ENCODE data around the gene GPR3.
A peak's percentile ranks its signal among the peaks of the same experiment; 100 is the strongest.

Gene GPR3

GRCh38 chr1:27358928-27359313 lies 33.5 kb upstream of the GPR3 start:
- no peak for DNase-seq (ENCODE audit: low spot score)

- no peak for DNase-seq (ENCODE audit: low spot score)
Measured at GRCh38 chr1:27359822-27360158, 32.6 kb upstream of the GPR3 start.

DNA sequence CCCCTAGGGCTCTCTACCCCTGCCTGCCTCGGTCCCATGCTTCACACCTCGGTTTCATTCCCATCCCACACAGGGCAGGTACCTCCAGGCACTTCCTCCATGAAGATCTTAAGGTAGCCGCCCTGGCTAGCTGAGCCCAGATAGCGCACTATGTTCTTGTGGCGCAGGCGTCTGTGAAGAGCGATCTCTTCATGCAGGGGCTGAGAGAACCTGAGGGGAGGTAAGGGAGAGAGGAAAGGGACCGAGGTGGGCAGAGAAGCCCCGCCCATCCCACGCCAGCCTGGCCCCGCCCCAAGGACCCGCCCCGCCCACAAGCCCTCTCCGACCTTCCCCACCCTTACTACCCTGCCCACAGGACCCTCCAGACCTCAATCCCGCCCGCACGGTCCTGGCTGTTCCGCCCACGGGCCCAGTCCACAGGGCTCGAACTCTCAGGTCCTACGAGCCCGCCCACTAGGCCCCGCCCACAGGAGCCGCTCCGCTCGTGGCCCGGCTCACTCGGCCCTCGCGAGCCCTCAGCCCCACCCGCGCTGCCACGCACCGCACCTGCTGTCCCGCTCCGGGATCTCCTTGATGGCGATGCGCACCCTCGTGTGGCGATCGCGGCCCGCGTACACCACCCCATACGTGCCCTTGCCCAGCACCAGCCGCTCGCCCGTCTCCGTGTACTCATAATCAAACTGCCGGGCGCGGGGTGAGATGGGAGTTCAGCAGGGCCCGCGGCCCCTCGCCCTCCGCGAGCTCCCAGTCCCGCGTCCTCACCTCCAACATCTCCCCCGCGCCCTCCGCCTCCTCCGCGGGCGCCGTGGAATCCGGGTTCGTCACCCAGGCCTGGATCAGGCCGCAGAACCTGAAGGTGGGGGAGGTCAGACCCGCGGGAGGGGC lies 32.0 kb upstream of the GPR3 start:
- peak; percentile 46 for DNase-seq (ENCODE audit: low spot score)

GRCh38 chr1:27361044-27361402 lies 31.4 kb upstream of the GPR3 start:
- DNase-seq (ENCODE audit: low spot score): no peak

GRCh38 chr1:27361553-27361952 lies 30.9 kb upstream of the GPR3 start:
- DNase-seq (ENCODE audit: low spot score): no peak

GRCh38 chr1:27363766-27364695 lies 28.4 kb upstream of the GPR3 start:
- peak; percentile 54 for DNase-seq (ENCODE audit: low spot score)

- no peak for DNase-seq (ENCODE audit: low spot score)
Measured at GRCh38 chr1:27364696-27365371, 27.6 kb upstream of the GPR3 start.

GRCh38 chr1:27365372-27366112 lies 26.9 kb upstream of the GPR3 start:
- peak; percentile 80 for DNase-seq (ENCODE audit: low spot score)

DNA sequence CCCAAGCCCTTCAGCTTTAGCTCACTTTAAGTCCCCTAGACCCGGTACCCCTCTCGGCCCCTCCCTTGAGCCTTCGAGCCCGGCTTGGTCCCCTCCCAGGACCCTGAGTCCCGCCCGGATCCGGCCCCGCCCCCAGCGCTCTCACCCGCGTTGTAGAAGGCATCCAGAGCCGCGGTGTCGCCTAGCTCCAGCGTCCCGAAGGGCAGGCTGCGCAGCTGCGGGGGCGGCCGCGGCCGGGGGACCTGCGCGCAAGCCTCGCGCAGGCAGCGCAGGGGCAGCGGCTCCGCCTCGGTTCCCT lies 26.4 kb upstream of the GPR3 start:
- DNase-seq (ENCODE audit: low spot score): no peak

DNA sequence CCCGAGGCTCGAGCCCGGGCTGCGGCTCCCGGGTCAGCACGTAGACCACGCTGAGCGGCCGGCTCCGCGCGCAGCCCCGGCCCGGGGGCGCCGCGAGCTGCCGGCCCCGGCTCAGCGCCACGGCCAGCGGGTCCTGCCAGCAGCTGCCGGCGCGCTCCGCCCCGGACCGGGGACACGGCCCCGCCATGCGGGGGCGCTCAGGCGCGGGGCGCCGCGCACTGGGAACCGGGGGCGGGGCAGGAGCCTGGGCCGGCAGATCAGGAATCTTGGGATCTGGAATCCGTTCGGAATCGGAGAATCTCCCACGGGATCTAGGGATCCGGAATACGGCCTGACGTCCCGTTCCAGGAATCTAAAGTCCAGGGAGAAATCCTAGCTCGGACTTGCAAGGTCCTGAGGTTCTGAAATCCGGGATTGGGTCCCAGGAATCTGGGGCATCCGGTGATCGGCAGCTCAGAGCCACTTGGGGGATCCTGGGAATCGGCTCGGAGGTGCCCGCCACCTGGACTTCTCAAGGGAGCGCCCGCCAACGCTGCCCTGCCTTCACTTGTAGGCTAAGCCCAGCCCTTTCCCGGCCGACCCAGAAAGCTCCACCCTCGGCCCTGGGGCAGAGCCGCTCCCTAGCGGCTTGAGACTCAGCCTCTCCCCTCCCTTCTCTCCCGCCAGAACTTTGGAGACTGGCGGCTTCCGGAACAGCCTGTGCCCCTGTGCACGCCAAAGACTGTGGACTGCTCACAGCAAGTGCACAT lies 25.8 kb upstream of the GPR3 start, which contains the start of gene MAP3K6:
MAP3K6 (minus strand) TSS at position 551 of the 749 bp plus-strand sequence; CDS start at position 187, 364 bp downstream.
- no peak for DNase-seq (ENCODE audit: low spot score)

GRCh38 chr1:27367160-27367650 lies 25.2 kb upstream of the GPR3 start:
- no peak for DNase-seq (ENCODE audit: low spot score)

DNA sequence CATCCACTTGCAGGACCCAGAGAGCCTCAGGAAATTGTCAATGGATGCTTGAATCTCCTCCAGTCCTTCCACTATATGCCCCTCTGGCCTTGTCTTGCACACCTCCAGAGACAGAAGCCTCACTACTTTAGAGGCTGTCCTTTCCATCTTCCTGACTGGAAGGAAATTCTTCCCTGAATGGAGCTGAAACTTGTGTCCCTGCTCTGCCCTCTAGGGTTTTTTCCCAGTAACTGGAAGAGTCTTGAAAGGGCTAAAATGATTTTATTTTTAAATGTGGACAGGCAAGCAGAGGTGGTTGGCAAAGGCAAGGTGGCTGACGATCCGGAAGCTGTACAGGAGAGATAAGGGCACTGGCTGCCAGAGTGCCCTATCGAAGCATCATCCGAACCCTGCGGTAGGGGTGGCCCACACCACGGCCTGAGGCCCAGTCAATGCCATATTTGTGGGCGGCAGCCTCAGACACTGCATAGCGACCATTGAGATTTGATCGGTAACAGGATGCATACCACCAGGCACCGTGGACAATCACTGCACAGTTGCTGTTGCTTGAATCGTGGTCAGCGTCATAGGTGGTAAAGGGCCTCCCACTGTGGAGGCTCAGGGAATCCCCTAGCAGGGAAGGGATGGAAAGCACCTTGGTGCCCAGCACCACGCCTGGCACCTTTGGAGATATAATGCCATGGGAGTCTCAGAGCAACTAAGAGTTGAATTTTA lies 23.4 kb upstream of the GPR3 start:
- no peak for DNase-seq (ENCODE audit: low spot score)

DNA sequence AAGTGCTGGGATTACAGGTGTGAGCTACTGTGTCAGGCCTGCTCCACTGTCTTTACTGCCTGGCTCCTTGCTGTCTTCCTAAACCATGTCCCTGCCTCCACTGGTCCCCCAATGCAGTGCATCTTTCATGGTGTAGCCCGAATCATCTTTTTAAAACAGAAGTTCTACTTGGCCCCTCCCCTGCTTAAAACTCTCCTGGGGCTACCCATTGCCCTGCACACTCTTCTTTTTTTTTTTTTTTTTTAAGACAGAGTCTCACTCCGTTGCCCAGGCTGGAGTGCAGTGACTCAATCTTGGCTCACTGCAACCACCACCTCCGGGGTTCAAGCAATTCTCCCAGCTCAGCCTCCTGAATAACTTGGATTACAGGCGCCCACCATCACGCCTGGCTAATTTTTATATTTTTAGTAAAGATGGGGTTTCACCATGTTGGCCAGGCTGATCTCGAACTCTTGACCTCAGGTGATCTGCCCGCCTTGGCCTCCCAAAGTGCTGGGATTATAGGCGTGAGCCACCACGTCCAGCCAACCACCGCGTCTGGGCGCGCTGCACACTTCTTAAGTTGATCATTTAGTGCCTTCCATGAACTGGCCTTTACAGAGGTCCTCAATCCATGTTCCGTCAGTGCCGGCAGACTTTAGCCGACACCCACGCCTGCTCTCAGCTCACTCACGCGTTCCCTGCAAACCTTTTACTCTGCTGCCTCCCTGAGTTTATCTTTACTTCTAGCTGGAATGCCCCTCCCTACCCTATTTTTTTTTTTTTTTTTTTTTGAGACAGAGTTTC lies 20.2 kb upstream of the GPR3 start:
- no peak for DNase-seq (ENCODE audit: low spot score)

DNA sequence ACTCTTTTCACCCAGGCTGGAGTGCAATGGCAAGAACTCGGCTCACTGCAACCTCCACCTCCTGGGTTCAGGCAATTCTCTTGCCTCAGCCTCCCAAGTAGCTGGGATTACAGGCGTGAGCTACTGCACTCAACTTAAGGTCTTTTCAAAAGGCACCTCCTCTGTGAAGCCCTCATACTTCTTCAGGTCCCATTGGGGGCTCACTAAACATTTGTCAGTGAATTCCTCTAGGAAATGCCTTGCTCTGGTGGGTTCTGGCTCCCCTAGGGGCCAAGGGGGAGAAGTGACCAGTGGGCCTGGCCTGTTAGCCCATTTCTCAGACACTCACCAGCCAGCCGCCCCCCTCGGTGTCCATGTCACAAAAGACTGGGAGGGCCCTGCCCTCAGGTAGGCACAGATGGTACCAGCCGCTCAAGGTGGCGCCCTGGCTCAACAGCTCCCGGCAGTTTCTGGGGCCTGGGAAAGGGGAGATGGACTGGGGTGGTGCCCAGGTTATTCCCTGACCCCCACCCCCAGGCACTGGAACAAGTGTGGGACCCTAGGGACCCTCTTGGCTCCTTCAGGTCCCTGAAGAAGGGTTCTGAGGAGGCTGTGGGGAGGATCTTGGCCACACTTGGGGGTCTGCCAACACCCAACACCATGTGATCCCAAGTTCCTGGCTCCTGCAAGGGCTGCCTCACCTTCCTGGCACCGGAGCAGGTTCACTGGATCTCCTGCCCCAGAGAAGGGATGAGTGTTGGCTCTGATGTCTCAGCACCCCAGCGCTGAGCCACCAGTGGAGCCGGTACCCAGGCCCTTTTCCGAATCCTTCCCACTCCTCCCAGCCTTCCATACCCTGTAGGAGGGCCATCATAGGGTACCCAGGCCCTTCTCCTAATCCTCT lies 19.4 kb upstream of the GPR3 start:
- no peak for DNase-seq (ENCODE audit: low spot score)

DNA sequence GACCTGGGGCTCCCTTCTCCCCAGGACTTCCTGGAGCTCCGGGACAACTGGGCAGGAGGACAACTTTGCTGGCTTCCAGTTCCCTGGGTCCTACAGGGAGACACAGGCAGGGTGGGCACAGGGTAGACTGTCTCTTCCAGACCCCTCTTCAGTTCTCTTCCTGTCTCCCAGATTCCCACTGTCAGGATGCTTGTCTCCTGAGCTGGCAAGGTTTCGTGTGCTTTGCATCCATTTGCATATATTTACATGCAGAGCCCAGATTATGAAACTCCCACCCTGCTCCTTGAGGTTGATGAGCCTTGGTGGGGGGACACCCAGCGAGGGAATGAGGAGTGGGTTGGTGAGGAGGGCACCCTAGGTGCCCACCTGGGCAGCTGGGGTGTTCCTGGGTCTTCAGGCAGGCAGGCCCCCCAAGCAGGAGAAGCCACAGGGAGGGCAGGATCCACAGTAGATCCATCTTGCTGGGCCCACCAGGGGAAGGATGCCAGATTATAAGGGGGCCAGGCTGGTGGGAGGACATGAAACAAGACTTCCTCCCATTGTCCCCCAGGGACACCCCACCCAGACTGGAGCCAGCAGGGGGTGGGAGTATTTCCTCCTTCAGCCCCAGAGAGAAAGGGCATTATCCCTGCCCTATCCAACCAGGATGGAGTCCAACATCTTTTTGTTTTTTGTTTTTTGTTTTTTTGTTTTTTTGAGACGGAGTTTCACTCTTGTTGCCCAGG lies 17.9 kb upstream of the GPR3 start, which contains the start of gene FCN3:
FCN3 (minus strand) TSS at position 463 of the 725 bp plus-strand sequence; CDS start at position 457, 6 bp downstream.
- no peak for DNase-seq (ENCODE audit: low spot score)

DNA sequence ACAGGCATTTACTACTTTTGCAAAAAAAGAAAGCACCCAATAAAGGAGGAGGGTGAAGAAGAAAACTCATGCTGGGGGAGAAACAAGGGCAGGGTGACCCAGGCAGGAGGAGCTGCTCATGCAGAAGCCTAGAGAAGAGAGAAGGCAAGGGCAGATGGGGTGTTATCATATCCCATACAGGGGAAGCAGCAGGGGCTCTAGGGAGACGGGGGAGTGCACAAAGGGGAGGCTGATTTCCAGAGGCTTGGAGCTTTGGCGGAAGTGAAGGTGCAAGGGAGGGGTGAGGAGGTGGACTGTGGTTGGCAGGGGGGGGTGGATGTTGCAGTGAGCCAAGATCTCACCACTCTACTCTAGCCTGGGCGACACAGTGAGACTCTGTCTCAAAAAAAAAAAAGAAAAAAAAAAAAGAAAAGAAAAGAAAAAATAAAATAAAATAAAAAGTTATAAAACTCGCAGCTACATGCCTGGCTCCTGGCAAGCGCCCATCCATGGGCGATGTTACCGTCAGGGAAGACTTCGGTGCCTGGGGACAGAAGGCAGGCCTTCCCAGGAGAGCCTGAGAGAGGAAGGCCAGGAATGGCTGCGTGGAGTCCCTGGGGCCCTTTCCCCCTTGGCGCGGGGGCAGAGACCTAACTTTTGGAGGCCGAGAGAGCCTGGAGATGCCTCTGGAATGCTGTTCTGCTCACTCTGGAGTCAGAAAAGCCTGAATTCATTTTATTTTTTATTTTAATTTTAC lies 14.5 kb upstream of the GPR3 start:
- no peak for DNase-seq (ENCODE audit: low spot score)

- DNase-seq (ENCODE audit: low spot score): no peak
Measured at GRCh38 chr1:27379564-27380122, 12.8 kb upstream of the GPR3 start.

Measured in NAMALWA (cell line).